Activated CD4-positive, alpha-beta T cell treated with anti-CD3 and anti-CD28 coated beads, Interleukin-2, Interleukin-4, amounts not matched to agents 100 ng/mL and 50 ng/mL, durations not matched to agents 16 hours and 8 hours (primary cell): ENCODE measurements around the gene DNAAF5.

Source experiments
- DNase-seq: peaks from one replicate; pipeline ENCODE4 v3.0.0-alpha.2; 2020; ENCODE audit warnings: low spot score

DNAAF5 gene

DNA sequence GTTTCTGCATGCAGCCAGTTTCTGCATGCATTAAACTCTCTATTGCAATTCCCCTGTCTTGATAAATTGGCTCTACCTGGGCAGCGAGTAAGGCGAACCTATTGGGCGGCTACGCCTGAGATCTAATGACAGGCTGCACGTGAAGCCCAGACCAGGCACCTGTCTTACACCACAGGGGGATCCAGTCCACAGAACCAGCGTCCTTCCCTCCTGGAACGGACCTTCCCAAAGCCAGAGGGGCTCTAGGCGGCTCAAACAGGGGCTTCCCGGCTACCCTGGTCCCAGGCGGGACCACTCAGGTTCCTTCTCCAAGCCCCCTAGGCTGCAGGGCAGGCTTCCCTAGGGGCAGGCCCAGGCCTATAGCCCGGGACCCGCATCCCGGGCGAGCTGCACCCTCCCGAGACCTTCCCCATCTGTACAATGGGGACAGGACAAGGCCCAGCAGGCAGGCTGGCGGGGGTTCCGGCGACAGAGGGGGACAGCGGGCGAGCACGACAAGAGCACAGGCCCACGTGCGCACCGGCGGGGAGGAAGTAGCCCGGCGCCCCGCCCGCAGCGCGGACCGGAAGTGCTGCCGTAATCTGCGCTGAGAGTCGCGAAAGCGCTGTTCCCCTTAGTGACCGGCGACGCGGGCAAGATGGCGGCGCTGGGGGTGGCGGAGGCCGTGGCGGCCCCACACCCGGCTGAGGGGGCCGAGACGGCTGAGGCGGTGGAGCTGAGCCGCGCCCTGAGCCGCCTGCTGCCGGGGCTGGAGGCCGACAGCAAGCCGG lies at the start of gene DNAAF5:
Gene DNAAF5, plus strand, starts transcription at position 616 of the 770 bp plus-strand sequence. Its CDS starts 22 bp downstream, at position 638.
- peak; percentile 89 for DNase-seq

DNA sequence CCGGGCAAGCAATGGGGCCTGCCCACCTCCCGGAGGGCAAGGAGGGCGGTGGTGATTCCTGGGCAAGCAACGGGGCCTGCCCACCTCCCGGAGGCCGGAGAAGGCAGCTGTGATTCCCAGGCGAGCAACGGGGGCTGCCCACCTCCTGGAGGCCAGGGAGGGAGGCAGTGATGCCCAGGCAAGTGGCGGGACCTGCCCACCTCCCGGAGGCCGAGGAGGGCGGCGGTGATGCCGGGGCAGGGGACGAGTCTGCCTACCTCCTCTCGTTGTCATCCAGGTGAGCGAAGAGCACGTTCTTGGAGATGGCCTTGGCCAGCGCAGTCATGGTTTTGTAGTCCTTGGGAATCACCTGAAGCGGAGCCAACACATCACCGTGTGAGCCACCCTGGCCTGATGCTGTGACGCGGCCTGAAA lies 49.5 kb upstream of the DNAAF5 start:
- no peak for DNase-seq

DNA sequence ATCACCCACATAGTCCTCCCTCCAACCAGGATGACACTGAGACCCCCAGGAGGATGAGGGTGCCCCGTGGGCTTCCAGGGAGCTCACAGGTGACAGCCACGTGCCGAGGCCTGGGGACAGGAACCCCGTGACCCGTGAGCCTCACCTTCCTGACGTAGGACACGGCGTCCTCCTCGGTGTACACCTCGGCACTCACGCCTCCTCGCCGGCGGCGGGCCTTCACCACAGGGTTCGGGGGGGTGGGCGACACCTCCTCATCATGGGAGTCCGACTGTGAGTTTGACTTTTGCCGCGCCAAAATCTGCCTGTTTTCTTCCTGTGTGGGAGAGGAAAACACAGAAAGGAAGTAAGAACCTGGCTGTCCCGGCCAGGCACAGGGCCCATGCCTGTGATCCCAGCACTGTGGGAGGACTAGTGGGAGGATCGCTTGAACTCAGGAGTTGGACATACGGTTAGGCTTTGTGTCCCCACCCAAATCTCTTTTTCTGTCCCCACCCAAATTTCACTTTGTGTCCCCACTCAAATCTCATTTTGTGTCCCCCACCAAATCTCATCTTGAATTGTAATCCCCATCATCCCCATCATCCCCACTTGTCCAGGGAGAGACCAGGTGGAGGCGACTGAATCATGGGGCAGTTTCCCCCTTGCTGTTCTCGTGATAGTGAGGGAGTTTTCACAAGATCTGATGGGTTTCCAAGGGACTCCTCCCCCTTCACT lies 45.9 kb upstream of the DNAAF5 start:
- no peak for DNase-seq

DNA sequence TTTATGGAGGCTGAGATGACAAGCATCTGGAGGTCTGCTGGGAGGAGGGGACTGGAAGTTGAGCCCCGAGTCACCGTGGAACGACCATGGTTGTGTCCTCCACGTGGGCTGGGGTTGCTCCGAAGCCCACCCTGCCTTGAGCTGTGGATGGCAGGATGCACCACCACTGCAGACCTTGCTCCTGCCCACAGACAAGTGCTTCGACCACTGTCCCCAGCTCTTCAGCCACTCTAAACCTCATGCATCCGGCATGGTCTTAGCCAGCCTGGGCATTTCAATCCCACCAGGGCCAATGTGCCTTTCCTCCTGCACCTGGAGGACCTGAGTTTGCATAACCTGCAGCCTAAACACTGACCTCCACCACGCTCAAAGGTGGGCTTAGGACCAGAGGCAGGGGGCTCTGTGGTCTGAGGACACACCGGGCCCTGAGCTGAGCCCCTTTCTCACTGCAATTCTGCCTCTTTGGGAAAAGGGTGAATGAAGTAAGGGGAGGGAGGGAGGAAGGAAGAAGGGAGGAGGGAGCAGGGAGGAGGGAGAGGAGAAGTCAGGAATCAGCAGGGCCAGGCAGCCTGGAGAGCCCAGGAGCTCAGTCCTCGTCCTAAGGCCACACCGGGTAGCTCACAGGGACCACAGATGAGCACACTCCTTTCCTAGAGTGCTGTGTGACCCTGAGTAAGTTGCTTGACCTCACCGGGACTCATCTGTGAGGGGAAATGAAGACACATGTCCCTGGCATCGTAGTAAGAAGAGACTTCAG lies 44.8 kb upstream of the DNAAF5 start:
- no peak for DNase-seq

DNA sequence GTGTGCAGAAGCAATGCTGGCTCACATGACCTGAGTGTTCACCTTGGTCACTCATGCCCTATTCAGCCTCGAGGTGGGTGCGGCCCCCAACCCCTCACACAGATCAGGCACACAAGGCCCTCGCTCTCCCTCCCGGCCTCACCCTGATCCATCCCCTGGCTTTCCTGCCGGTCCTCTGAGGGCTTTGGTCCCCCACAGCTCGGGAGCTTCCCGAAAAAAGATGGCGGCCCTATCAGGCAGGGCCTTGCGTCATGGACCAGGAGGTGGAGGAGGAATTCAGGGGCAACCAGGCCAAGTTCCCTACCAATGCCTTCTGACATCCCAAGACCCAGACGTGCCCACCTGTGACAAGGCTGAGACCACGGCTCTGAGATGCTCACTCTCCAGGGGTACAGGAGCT lies 43.7 kb upstream of the DNAAF5 start:
- no peak for DNase-seq

DNA sequence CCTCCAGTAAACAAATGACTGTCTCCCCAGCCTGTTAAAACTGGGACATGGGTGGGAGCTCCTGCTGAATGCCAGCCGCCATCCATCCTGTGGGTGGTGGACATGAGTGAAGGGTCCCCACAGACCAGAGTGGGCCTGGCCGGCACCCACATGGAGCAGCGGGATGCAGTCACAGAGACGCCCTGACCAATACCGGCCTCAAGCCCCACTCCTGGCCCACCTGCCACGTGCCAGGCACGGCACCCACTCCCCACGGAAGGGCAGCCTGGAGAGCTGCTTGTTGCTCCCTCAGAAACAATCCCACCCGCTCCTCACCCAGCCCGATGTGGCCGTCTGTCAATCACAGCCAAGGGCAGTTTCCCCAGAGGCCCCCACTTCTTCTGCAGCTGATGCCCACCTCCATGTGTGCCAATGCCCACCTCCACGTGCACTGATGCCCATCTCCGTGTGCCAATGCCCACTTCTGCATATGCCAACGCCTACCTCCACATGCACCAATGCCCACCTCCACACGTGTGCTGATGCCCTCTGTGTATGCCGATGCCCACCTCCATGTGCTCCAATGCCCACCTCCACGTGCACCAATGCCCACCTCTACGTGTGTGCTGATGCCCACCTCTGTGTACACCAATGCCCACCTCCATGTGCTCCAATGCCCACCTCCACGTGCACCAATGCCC lies 42.8 kb upstream of the DNAAF5 start:
- no peak for DNase-seq

DNA sequence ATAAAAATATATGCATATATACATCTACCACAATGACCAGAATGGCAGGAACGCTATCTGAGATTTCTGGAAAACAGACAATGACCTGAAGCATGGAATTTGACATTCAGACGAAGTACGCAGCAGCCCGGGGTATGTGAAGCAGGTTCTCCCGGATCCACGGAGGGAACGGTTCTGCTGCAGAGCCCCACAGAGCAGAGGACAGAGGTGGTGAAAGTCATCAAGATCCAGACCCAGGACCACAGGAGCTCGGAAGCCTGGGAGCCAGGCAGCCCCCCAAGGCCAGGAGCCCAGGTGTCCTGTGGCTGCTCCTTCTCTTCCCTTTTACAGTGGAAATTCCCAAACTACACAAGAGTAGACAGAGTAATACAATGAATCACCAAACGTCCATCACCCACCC lies 42.1 kb upstream of the DNAAF5 start:
- no peak for DNase-seq

DNA sequence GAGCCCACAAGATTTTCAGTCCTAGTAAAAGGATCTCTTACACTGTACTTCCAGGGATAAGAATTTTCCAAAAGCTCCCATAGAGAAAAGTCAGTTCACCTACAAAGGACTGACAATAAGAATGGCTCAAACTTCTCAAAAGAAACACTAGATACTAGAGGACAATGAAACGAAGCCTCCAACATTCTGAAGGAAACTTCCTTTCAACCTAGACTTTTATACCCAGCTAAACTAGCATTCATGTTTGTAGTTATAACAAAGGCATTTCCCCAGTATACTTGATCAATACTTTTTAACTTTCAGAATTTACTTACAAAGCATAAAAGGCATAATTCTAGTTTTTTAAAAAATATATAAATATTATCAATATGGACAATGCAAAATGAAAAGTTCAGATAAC lies 41.0 kb upstream of the DNAAF5 start:
- no peak for DNase-seq

DNA sequence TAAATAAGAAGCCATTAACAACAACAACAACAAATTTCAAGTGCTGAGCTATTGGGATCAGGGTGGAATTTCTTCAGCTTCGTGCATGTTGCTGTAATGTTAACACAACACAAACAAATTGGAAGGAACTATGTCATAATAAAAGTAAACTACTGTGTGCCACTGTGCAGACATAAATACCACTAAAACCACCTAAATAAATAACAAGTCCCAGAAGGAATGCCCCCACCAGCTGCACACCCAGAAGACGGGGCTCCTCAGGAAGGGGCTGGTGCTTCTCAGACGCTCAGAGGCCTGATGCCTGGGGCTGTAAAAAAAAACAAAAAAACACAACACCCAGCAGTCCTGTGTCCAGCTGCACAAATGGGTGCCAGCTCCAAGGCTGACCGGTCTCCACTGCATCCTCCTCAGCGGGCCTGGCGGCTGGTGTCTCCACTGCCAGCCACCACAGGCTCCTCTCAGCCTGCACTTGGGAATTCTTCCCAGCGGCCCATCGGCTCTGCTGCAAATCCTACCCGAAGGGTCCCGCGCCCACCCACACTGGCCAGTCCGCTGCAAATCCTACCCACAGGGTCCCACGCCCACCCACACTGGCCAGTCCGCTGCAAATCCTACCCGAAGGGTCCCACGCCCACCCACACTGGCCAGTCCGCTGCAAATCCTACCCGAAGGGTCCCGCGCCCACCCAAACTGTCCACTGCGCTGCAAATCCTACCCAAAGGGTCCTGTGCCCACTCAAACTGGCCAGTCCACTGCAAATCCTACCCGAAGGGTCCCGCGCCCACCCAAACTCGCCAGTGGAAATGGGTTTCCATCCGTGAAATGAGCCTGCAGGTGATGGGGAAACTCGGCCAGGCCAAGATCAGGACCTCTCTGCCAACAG lies 35.8 kb upstream of the DNAAF5 start:
- no peak for DNase-seq

DNA sequence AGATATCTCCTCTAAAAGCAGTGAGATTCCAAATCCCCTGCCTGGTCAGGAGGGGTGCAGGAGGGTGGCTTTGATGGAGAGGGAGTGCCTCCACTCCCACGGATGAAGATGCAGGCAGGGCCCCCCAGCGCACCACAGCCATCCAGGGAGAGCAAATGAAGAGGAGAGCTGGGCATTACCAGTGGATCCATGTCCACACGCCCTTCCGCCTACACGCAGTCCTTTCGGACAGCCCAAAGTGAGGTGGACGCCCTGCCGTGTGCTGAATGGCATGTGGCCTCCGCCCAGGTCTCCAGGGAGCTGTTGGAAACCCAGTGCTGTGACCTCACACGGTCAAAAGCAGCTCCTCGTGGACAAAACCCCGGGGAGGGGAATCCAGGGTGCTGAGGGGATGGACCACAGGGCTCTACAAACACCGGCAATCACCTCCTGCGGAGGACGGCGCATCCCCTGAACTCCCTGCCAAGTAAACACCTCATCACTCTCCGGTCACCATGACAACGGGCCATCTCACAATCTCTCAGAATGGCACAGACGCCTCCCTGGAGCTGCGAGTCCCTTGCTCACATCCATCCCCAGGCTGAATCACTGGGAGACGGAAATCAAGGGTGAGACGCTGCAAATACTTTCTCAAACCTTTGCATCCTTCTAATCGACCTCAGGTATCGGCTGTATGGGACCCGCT lies 35.0 kb upstream of the DNAAF5 start:
- DNase-seq, result no peak

DNA sequence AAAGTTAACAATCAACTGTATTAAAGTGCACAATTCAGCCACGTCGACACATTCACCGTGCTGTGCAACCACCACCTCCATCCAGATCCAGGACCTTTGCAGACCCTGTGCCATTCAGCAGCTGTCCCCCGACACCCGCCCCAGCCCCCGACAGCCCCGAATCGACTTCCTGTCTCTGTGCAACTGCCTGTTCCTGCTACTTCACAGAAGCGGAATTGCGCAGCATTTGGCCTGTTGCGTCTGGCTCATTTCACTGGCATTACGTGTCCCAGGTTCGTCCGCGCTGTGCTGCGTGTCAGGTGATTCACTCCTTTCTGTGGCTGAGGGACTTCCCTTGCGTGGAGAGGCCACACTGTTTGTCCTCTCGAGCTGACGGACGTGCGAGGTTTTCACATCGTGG lies 33.2 kb upstream of the DNAAF5 start:
- no peak for DNase-seq

DNA sequence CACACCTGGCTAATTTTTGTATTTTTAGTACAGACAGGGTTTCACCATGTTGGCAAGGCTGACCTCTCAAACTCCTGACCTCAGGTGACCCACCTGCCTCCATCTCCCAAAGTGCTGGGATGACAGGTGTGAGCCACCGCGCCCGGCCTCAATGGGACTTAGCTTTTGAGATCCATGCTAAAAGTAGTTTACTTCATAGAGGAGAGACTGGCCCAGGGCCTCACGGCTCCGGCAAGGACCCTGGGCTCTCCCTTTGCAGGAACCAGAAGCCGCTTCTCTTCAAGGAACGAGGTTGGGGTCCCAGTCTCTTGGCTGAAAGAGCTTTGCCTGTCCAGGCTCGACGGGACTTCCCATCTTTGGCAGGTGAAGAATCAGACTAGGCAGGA lies 30.1 kb upstream of the DNAAF5 start:
- DNase-seq, result no peak

DNA sequence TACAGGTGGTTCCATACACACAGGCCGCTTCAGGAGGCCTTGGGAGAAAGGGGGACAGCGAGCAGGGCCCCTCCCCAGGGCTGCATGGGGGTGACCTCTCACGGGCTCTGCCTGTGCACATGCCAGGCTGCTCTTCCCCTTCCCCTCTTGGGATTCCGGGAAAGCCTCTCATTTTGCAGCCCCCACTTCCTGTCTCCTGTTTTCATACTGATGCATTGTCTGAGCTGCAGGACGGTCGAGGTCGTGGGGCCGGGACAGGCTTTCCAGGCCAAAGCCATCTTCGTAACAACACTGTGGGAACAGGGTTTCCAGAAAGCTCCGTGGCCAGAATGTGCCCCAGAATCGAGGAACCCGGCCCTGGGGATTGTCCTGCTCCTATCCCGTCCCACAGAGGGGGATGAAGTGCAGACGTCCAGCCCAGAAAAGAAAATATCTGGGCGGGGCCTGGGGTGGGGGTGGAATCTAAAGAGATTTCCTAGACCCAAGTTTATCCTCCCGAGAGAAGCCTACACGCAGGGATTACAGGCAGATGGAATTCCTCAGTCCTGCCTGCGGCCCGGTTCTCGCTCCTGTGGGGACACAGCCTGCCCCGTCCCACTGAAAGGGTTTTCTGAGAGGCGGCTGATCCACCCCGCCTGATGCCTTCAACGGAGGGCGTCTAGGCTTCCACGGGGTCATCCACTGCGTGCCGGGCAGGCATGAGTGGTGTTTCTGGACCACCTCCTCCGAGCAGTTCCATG lies 29.5 kb upstream of the DNAAF5 start:
- no peak for DNase-seq

DNA sequence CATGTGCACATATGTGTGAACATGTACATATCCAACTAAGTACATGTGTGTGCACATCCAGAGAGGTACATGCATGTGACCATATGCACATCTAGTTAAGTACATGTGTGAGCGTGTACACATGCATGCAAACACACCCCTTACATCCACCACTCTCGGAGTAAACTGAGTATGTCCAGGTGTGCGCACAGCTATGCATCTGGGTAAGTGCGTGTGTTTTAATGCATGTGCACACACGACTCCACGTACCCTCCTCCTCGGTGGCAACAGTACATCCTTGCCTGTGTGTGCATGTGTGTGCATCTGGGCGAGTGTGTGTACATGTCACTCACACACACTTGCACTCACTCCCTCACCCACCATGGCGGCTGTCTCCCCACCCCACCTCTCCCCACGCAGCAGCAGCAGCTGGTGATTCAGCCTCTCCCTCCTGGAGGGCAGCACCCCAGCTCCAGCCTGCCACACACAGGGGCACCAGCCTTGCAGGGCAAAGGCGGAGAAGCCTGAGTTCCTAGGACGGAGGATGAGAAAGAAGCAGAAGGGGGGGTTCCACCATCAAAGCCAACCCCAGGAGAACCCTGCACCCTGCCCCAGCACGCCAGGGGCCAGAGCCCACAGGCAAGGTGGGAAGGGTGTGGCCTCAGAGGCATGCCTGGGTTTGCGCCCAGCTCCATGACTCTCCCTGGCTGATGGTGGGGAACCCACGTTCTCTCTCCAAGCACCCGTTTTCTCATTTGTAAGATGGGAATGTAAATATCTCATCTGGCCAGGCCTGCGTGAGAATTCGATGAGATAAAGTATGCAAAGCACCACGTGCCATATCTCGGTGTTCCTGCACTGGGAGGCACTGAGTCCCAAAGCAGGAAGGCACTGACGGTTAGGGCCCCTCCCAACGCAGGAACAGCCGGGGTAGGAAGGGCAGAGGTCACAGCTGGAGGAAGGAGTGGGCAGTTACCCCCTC lies 27.7 kb upstream of the DNAAF5 start:
- no peak for DNase-seq

DNA sequence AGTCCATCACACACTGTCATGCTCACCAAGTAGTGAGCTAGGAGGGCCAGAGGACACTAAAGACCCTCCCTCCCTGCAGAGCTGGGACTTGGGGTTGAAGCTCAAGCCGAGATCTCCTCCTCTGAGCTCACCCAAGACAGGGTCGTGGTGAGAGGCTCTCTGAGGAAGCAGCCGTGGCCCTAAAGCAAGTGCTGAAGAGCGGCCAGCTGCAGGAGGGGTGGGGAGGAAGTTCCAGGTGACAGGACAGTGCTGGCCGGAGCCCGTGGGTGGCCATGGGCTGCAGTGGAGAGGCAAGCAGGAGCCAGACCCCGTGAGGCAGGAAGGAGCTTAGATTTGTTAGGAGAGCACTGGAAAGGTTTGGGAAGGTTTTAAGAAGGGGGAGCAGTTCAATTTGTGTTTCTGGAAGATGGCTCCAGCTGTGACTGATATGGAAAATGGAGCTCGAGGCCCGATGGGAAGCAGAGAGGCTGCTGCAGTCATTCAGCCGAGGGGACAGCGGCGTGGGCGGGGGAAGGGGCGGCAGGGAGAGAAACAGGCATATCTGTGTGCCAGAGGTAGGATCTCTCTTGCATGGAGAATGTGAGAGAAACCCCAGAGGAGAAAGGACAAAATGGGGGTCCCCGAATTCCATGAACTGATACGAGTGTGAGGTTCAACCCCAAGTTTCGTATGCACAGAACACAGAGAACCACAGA lies 26.9 kb upstream of the DNAAF5 start:
- no peak for DNase-seq

DNA sequence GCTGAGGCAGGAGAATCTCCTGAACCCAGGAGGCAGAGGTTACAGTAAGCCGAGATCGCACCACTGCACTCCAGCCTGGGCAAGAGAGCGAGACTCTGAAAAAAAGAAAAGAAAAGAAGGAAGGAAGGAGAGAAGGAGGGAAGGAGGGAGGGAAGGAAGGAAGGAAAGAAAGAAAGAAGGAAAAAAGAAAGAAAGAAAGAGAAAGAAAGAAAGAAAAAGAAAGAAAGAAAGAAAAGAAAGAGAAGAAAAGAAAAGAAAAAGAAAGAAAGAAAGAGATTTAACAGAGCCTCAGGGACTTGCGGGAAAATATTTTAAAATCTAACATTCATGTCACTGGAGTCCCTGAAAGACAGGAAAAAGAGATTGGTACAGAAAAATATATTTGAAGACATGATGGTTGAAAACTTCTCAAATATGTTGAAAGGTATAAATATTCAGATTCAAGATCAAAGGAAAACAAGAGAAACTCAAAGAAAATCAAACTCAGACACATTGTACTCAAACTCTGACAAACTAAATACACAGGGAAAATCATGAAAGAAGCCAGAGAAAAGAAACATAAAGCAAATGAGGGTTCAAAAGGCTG lies 25.3 kb upstream of the DNAAF5 start:
- no peak for DNase-seq

DNA sequence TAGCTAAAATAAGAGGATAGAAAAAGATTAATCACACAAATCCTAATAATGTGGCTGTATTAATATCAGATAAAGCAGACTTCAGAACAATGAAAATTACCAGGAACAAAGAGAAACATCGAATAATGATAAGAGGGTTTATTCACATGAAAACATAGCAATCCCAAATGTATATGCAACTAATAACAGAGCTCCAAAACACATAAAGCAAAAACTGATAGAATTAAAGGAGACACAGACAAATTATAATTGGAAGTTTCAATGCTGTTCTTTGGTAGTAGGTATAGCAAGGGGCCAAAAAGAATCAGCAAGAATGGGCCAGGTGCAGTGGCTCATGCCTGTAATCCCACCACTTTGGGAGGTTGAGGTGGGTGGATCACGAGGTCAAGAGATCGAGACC lies 23.4 kb upstream of the DNAAF5 start:
- DNase-seq, result no peak

DNA sequence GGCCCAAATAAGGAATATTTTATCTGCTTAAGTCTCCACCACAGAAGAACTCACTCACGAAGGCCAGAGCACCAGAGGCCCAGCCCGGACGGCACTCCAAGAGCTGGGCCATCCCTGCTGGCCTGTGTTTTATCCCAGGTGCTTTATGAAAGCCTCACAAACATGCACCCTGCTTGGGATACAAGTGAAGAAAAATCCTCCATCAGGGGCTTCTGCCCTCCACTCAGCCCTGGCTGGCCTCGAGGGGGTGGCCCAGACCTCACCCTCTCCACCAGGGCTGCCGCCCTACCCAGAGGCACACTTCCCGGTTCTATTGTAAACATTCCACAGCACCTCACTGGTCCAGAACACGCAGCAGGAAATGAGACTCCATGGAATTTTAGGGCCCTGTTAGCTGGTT lies 19.8 kb upstream of the DNAAF5 start:
- no peak for DNase-seq
